SKM-1 treated with dmso at 0.1 percent for 144 hours (cell line): ENCODE results near the gene ZFP57.
A peak's percentile ranks its signal among the peaks of the same experiment; 100 is the strongest.

Experiments used
- DNase-seq: peaks from one replicate; lab custom pipeline; 2025; ENCODE audit not compliant: unreplicated experiment; lab: John Stamatoyannopoulos, UW

Gene ZFP57

GRCh38 chr6:29680904-29681303 is at the start of gene ZFP57:
Gene ZFP57, minus strand, starts transcription at chr6:29681152. Its CDS starts 4,149 bp downstream, at chr6:29677003.
- DNase-seq: no peak

- DNase-seq: no peak
Measured at GRCh38 chr6:29730575-29731126, 49.7 kb upstream of the ZFP57 start.

GRCh38 chr6:29729774-29730328 is 48.9 kb upstream of the ZFP57 start:
- DNase-seq: no peak

GRCh38 chr6:29728875-29729270 is 47.9 kb upstream of the ZFP57 start:
- DNase-seq: no peak

GRCh38 chr6:29728173-29728874 is 47.4 kb upstream of the ZFP57 start:
- no peak for DNase-seq

- DNase-seq: no peak
Measured at GRCh38 chr6:29727637-29728036, 46.7 kb upstream of the ZFP57 start.

DNA sequence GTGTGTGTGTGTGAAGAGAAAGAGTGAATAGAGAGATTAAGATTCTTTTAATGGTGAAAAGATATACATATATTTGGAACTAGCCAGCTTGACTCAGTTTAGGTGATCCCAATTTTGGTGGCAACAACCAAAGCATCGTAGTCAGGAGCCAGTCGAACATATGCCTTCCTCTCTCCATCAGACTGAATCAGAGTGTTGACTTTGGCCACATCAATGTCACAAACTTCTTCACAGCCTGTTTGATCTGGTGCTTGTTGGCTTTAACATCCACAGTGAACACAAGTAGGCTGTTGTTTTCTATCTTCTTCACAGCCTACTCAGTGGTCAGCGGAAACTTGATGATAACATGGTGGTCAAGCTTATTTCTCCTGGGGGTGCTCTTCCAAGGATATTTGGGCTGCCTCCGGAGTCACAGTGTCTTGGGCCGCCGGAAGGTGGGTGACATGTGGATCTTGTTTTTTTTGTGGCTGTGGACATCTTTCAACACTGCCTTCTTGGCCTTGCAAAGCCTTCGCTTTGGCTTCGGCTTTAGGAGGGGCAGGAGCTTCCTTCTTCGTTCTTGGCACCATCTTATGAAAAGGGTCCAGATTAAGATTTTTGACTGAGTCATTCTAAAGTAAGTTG is 45.7 kb upstream of the ZFP57 start:
- DNase-seq: no peak

- DNase-seq: no peak
Measured at GRCh38 chr6:29726001-29726400, 45.0 kb upstream of the ZFP57 start.

GRCh38 chr6:29724937-29725869 is 44.3 kb upstream of the ZFP57 start:
- no peak for DNase-seq

- DNase-seq: no peak
Measured at GRCh38 chr6:29723666-29724588, 43.0 kb upstream of the ZFP57 start.

GRCh38 chr6:29723262-29723665 is 42.3 kb upstream of the ZFP57 start, which contains the start of gene HLA-F:
Gene HLA-F, plus strand, starts transcription at chr6:29723434. Its CDS starts 30 bp downstream, at chr6:29723464.
- peak; percentile 82 for DNase-seq

- no peak for DNase-seq
Measured at GRCh38 chr6:29720863-29721262, 39.9 kb upstream of the ZFP57 start.

- no peak for DNase-seq
Measured at GRCh38 chr6:29710281-29710941, 29.5 kb upstream of the ZFP57 start.

GRCh38 chr6:29709188-29709587 is 28.2 kb upstream of the ZFP57 start:
- no peak for DNase-seq

GRCh38 chr6:29708432-29709179 is 27.7 kb upstream of the ZFP57 start:
- no peak for DNase-seq

DNA sequence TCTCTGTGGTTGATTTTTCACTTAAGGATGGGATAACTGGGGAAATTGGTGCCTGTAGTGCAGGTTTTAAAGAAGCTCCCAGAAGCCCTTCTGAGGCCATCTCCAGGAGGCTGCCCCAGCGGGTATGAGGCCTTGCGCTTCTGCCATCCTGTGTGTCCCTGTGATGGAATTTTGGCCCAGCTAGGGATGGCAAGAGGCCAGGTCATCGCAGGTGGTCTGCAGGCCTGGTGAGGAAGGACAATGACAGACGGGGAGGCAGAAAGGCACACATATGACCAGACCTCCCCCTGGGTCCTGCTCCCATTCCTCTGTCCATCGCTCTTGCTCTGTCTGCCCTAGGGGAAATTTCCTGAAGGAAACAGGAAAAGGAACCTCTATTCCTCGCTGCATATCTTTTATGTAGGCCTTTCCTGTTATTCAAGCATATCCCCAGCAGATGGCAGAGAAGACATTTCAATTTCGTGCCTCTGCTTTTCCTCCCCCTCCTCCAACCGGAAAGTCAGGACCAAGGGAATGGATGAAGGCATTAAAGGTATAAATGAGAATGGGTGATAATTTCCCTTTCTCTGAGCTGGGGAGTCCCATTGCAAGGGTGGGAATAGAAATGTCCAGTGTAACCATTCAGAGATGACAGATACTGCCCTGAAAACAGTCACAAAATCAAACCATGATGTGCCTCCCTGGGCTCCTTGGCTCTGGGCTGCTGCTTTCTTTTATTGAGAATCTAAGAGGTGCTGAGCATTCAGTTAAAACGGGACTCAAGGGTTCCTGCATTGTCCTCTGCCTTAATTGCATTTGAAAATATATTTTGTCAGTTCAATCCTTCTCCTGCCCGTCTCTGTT is 24.7 kb upstream of the ZFP57 start:
- DNase-seq: peak; percentile 21

DNA sequence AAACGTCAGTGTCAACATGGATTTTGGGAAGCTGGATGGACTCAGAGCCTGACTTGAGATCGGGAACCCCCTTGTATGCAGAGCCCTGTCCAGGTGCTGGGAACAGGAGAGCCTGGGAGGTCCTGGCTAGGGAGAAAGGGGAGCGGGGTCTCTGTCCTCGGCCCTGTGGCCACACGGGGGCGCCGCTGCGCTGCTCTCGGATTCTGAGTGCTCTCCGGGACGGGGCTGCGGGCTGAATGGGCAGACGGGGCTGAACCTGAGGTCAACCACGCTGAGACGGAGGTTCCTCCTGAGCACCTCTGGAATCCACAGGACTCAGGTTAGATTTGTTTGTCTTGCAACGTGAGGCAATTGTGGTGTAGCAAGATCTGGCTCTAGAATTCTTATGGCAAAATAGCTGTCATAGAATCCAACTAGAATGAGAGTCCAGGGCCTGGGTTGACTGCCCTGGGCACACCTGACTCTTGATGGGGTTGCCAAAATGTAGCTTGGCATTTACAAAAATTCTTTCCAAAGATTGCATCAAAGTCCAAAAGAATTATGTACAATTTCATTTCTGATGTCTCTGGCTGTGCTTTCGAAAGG is 21.7 kb upstream of the ZFP57 start:
- no peak for DNase-seq
